Measurements from ENCODE around the gene TPPP.
"Not testable (repeated sequence)": the region's sequence is repeated elsewhere in the genome, so short reads cannot be mapped to it uniquely, and the experiment has no call there.

TPPP gene

GRCh38 chr5:686936-687335 lies 6.2 kb downstream of the TPPP start:
- not testable (repeated sequence) for H3K4me2 ChIP-seq (ENCODE audit: low read depth, low read length, poor library complexity, severe bottlenecking); H4K20me1 ChIP-seq (ENCODE audit: insufficient read depth, low read length, poor library complexity, severe bottlenecking); H3K27me3 ChIP-seq (ENCODE audit: insufficient read depth, low read length, poor library complexity, severe bottlenecking); H3K4me1 ChIP-seq (ENCODE audit: insufficient read depth, low read length, poor library complexity, severe bottlenecking); H3K9me2 ChIP-seq (replicated peaks; ENCODE audit: low read depth, low read length); H3K4me3 ChIP-seq (ENCODE audit: low read length, poor library complexity, severe bottlenecking); H3F3A ChIP-seq (ENCODE audit: low read depth); H3K9me3 ChIP-seq (ENCODE audit: insufficient read depth, low read depth, low read length); H2AFZ ChIP-seq (ENCODE audit: low read length); H3K79me2 ChIP-seq (ENCODE audit: insufficient read depth, low read length); H3K36me3 ChIP-seq (ENCODE audit: insufficient read depth, low read length); H3K9ac ChIP-seq (ENCODE audit: low read depth, low read length, poor library complexity, severe bottlenecking)

GRCh38 chr5:686172-686523 lies 7.0 kb downstream of the TPPP start:
- not testable (repeated sequence) for H3K4me1 ChIP-seq (ENCODE audit: insufficient read depth, low read length, poor library complexity, severe bottlenecking); H3K36me3 ChIP-seq (ENCODE audit: insufficient read depth, low read length); H2AFZ ChIP-seq (ENCODE audit: low read length); H3K4me2 ChIP-seq (ENCODE audit: low read depth, low read length, poor library complexity, severe bottlenecking); H3K27me3 ChIP-seq (ENCODE audit: insufficient read depth, low read length, poor library complexity, severe bottlenecking); H3K9me2 ChIP-seq (replicated peaks; ENCODE audit: low read depth, low read length); H3K79me2 ChIP-seq (ENCODE audit: insufficient read depth, low read length); H3K4me3 ChIP-seq (ENCODE audit: low read length, poor library complexity, severe bottlenecking); H3F3A ChIP-seq (ENCODE audit: low read depth); H4K20me1 ChIP-seq (ENCODE audit: insufficient read depth, low read length, poor library complexity, severe bottlenecking); H3K9ac ChIP-seq (ENCODE audit: low read depth, low read length, poor library complexity, severe bottlenecking); H3K9me3 ChIP-seq (ENCODE audit: insufficient read depth, low read depth, low read length)

- H3K4me2 ChIP-seq (ENCODE audit: low read depth, low read length, poor library complexity, severe bottlenecking), result no peak overlapping the region
- no peaks in the 10 kb centered on the region for H3K9me2 ChIP-seq (replicated peaks; ENCODE audit: low read depth, low read length)
- H3K27me3 ChIP-seq (ENCODE audit: insufficient read depth, low read length, poor library complexity, severe bottlenecking), result no peaks in the 10 kb centered on the region
- H3K36me3 ChIP-seq (ENCODE audit: insufficient read depth, low read length), result no peaks in the 10 kb centered on the region
- H4K20me1 ChIP-seq (ENCODE audit: insufficient read depth, low read length, poor library complexity, severe bottlenecking), result no peaks in the 10 kb centered on the region
- H3K9me3 ChIP-seq (ENCODE audit: insufficient read depth, low read depth, low read length), result no peaks in the 10 kb centered on the region
- H3F3A ChIP-seq (ENCODE audit: low read depth), result no peaks in the 10 kb centered on the region
- H3K79me2 ChIP-seq (ENCODE audit: insufficient read depth, low read length), result no peaks in the 10 kb centered on the region
- no peak overlapping the region for H2AFZ ChIP-seq (ENCODE audit: low read length)
- H3K9ac ChIP-seq (ENCODE audit: low read depth, low read length, poor library complexity, severe bottlenecking), result no peak overlapping the region
- TF ChIP-seq EZH2phosphoT487 (IDR thresholded peaks at IDR 0.05; ENCODE audit: borderline replicate concordance) (no peak), CTCF (conservative IDR thresholded peaks at IDR 0.05; ENCODE audit: low read length) (no peak)
- H3K4me3 ChIP-seq (ENCODE audit: low read length, poor library complexity, severe bottlenecking), result no peak overlapping the region
- no peaks in the 10 kb centered on the region for H3K4me1 ChIP-seq (ENCODE audit: insufficient read depth, low read length, poor library complexity, severe bottlenecking)
These were observed 7.6 kb downstream of the TPPP start for GRCh38 chr5:685262-686171.

- H3K9ac ChIP-seq (ENCODE audit: low read depth, low read length, poor library complexity, severe bottlenecking), result no peak overlapping the region
- H3K4me2 ChIP-seq (ENCODE audit: low read depth, low read length, poor library complexity, severe bottlenecking), result no peak overlapping the region
- H3K79me2 ChIP-seq (ENCODE audit: insufficient read depth, low read length), result no peaks in the 10 kb centered on the region
- H4K20me1 ChIP-seq (ENCODE audit: insufficient read depth, low read length, poor library complexity, severe bottlenecking), result no peaks in the 10 kb centered on the region
- no peak for TF ChIP-seq CTCF (conservative IDR thresholded peaks at IDR 0.05; ENCODE audit: low read length)
- TF ChIP-seq EZH2phosphoT487 (IDR thresholded peaks at IDR 0.05; ENCODE audit: borderline replicate concordance), result no peak
- no peaks in the 10 kb centered on the region for H3K9me3 ChIP-seq (ENCODE audit: insufficient read depth, low read depth, low read length)
- H3K27me3 ChIP-seq (ENCODE audit: insufficient read depth, low read length, poor library complexity, severe bottlenecking), result no peaks in the 10 kb centered on the region
- no peaks in the 10 kb centered on the region for H3K36me3 ChIP-seq (ENCODE audit: insufficient read depth, low read length)
- no peaks in the 10 kb centered on the region for H3F3A ChIP-seq (ENCODE audit: low read depth)
- H2AFZ ChIP-seq (ENCODE audit: low read length), result no peak overlapping the region
- H3K4me1 ChIP-seq (ENCODE audit: insufficient read depth, low read length, poor library complexity, severe bottlenecking), result no peaks in the 10 kb centered on the region
- H3K4me3 ChIP-seq (ENCODE audit: low read length, poor library complexity, severe bottlenecking), result no peak overlapping the region
- no peaks in the 10 kb centered on the region for H3K9me2 ChIP-seq (replicated peaks; ENCODE audit: low read depth, low read length)
These were observed 8.4 kb downstream of the TPPP start for GRCh38 chr5:684751-685216.

All from Loucy (cell line).